Measurements from ENCODE around the gene EAPP. TPM values are rescaled to one million over a fixed set of nuclear protein-coding genes. Genes with fewer than 3 reads are reported as not detected.
"Not testable (repeated sequence)": the region's sequence is repeated elsewhere in the genome, so short reads cannot be mapped to it uniquely, and the experiment has no call there.

The EAPP gene
- total RNA-seq, 6 experiments from 2014 or later = 15.1 to 20.4 (median 18.2) TPM

DNA sequence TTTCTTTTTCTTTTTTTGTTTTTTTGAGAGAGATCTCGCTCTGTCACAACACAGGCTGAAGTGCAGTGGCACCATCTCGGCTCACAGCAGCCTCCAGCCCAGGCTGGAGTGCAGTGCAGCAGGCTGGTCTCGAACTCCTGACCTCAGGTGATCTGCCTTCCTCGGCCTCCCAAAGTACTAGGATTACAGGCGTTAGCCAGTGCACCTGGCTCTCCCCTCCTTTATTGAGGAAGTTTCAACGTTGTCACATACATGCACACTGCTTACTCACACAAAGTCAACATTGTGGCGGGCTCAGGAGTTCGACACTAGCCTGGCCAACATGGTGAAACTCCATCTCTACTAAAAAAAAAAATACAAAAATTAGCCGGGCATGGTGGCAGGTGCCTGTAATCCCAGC is 32.0 kb downstream of the EAPP start:
- WGBS (ENCODE audit: insufficient coverage, low coverage, low lambda C conversion rate, missing lambda C conversion rate) = 66% methylated on average over 3 of the region's 9 CpGs
- H3K4me1 ChIP-seq = no peaks in the 10 kb centered on the region

DNA sequence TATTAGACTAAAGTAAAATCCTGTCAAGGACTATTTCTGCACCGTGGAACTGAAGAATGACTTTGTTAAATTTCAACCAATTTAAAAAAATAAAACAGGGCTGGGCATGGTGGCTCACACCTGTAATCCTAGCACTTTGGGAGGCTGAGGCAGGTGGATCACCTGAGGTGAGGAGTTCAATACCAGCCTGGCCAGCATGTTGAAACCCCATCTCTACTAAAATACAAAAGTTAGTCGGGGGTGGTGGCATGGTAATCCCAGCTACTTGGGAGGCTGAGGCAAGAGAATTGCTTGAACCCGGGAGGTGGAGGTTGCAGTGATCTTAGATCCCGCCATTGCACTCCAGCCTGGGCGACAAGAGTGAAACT is 34.4 kb downstream of the EAPP start:
- H3K27me3 ChIP-seq; H3K9me3 ChIP-seq; H3K27ac ChIP-seq; ATAC-seq; H3K4me3 ChIP-seq; intact Hi-C loops (cut with DNase I); DNase-seq; H3K36me3 ChIP-seq; H3K4me1 ChIP-seq: not testable (repeated sequence)
- WGBS (ENCODE audit: insufficient coverage, low coverage, low lambda C conversion rate, missing lambda C conversion rate) = 71% methylated on average over 5 of the region's 5 CpGs

More for the DNA sequence above, 32.0 kb downstream of the EAPP start:
- intact Hi-C loops (cut with DNase I) = no loop called here
- no peaks in the 10 kb centered on the region for H3K36me3 ChIP-seq
- DNase-seq = no peak
- H3K4me3 ChIP-seq = no peak overlapping the region
- no peak for ATAC-seq
- no peak for TF ChIP-seq POLR2A (IDR thresholded peaks at IDR 0.05)
- TF ChIP-seq, protein P1, sequence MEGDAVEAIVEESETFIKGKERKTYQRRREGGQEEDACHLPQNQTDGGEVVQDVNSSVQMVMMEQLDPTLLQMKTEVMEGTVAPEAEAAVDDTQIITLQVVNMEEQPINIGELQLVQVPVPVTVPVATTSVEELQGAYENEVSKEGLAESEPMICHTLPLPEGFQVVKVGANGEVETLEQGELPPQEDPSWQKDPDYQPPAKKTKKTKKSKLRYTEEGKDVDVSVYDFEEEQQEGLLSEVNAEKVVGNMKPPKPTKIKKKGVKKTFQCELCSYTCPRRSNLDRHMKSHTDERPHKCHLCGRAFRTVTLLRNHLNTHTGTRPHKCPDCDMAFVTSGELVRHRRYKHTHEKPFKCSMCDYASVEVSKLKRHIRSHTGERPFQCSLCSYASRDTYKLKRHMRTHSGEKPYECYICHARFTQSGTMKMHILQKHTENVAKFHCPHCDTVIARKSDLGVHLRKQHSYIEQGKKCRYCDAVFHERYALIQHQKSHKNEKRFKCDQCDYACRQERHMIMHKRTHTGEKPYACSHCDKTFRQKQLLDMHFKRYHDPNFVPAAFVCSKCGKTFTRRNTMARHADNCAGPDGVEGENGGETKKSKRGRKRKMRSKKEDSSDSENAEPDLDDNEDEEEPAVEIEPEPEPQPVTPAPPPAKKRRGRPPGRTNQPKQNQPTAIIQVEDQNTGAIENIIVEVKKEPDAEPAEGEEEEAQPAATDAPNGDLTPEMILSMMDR (IDR thresholded peaks at IDR 0.05) = no peak
- no peaks in the 10 kb centered on the region for H3K9me3 ChIP-seq
- H3K27me3 ChIP-seq = no peaks in the 10 kb centered on the region
- no peak overlapping the region for H3K27ac ChIP-seq

DNA sequence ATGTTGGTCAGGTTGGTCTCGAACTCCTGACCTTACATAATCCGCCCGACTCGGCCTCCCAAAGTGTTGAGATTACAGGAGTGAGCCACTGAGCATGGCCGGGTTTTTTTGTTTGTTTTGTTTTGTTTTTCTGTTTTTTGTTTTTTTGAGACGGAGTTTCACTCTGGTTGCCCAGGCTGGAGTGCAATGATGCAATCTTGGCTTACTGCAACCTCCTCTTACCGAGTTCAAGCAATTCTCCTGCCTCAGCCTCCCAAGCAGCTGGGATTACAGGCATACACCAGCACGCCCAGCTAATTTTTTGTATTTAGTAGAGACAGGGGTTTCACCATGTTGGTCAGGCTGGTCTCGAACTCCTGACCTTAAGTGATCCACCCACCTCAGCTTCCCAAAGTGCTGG is 35.5 kb downstream of the EAPP start:
- ATAC-seq; DNase-seq; H3K27ac ChIP-seq; H3K27me3 ChIP-seq; H3K9me3 ChIP-seq; H3K4me1 ChIP-seq; H3K4me3 ChIP-seq; H3K36me3 ChIP-seq; intact Hi-C loops (cut with DNase I): not testable (repeated sequence)
- WGBS (ENCODE audit: insufficient coverage, low coverage, low lambda C conversion rate, missing lambda C conversion rate) = 63% methylated on average over 5 of the region's 9 CpGs

DNA sequence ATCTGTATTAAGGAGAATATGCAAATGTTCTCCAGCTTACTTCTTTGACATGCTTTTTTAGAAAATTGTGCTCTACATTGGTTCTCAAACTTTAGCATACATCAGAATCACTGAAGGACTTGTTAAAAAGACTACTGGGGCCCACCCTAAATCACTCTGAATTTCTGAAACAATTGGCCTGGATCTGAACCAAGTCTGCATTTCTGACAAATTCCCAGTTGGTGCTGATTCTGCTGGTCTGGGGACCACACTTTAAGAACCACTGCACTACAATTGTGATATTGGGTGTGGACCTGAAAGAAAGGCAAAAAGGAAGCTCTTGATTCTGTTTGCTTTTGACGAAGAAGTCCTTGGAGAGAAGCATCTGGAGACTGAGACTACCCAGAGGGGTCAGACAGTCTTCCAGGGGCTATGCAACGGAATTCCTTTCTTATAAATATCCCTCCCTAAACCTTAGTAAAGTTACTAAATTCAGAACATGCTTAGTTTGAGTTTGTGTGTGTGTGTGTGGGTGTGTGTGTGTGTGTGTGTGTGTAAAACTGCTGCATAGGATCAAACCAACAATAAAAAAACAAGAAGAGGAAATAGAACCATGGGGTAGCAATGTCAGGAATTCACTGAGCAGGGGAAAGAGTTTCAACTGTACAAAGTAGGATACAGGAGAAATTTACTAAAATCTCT is 36.8 kb downstream of the EAPP start:
- WGBS (ENCODE audit: insufficient coverage, low coverage, low lambda C conversion rate, missing lambda C conversion rate) = 52% methylated on average over 2 of the region's 2 CpGs
- H3K36me3 ChIP-seq = no peaks in the 10 kb centered on the region
- H3K27me3 ChIP-seq = no peaks in the 10 kb centered on the region
- intact Hi-C loops (cut with DNase I) = no loop called here
- H3K9me3 ChIP-seq = no peaks in the 10 kb centered on the region
- no peak overlapping the region for H3K27ac ChIP-seq
- no peak for TF ChIP-seq POLR2A (IDR thresholded peaks at IDR 0.05)
- TF ChIP-seq, protein P1 (IDR thresholded peaks at IDR 0.05) = no peak
- peaks cover 0 to 18% (median 0%) of the 10 kb centered on the region in 4 donors for H3K4me1 ChIP-seq
- H3K4me3 ChIP-seq = no peak overlapping the region
- ATAC-seq (no peak), DNase-seq (no peak)

DNA sequence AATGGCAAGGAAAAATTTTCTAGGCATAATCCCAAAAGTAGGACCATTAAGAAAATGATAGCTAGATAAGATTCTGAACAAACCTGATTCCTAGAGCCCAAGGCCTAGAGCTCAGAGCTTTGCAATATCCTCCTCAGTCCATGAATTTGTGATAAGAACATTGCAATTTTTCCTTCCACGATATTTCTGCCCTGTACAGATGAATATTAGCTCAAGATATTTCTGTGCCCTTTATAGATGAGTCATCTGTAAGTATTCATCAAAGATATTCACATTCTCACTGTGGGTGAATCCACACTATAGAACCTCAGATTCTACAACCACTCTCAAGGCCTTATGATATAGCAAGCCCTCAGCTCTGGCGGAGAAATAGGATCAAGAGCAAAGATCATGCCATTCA is 37.5 kb downstream of the EAPP start:
- ATAC-seq = no peak

More for the DNA sequence above, 37.5 kb downstream of the EAPP start:
- Histone ChIP-seq H3K4me1 (peaks cover 0 to 22% (median 0%) of the 10 kb centered on the region in 4 donors), H3K27ac (no peak overlapping the region), H3K9me3 (no peaks in the 10 kb centered on the region), H3K36me3 (no peaks in the 10 kb centered on the region), H3K27me3 (no peaks in the 10 kb centered on the region), H3K4me3 (no peak overlapping the region)
- no peak for DNase-seq
- no peak for TF ChIP-seq POLR2A (IDR thresholded peaks at IDR 0.05)
- TF ChIP-seq, protein P1 (IDR thresholded peaks at IDR 0.05) = no peak
- WGBS (ENCODE audit: insufficient coverage, low coverage, low lambda C conversion rate, missing lambda C conversion rate) = 83% methylated on average over 2 of the region's 2 CpGs
- intact Hi-C loops (cut with DNase I) = no loop called here
